ENCODE results near the gene PAIP2.
"Not testable (repeated sequence)": the region's sequence is repeated elsewhere in the genome, so short reads cannot be mapped to it uniquely, and the experiment has no call there.

PAIP2 gene

GRCh38 chr5:139315056-139315615, 26.5 kb upstream of the PAIP2 start:
- no peak for DNase-seq (ENCODE audit: low read depth)

- DNase-seq (ENCODE audit: low read depth), result no peak
Observed at GRCh38 chr5:139335811-139336210, 5.8 kb upstream of the PAIP2 start.

GRCh38 chr5:139340051-139340450, 1.6 kb upstream of the PAIP2 start:
- DNase-seq (ENCODE audit: low read depth), result no peak

- no peak for DNase-seq (ENCODE audit: low read depth)
Observed at GRCh38 chr5:139341187-139341688, 416 bp upstream of the PAIP2 start.

GRCh38 chr5:139342423-139342723, 719 bp downstream of the PAIP2 start:
- DNase-seq (ENCODE audit: low read depth), result no peak

- DNase-seq (ENCODE audit: low read depth), result no peak
Observed at GRCh38 chr5:139343476-139343875, 1.8 kb downstream of the PAIP2 start.

GRCh38 chr5:139344177-139344576, 2.5 kb downstream of the PAIP2 start:
- no peak for DNase-seq (ENCODE audit: low read depth)

GRCh38 chr5:139345442-139345841, 3.8 kb downstream of the PAIP2 start:
- DNase-seq (ENCODE audit: low read depth), result not testable (repeated sequence)

- DNase-seq (ENCODE audit: low read depth), result not testable (repeated sequence)
Observed at GRCh38 chr5:139347863-139348262, 6.2 kb downstream of the PAIP2 start.

- no peak for DNase-seq (ENCODE audit: low read depth)
Observed at GRCh38 chr5:139354186-139354585, 12.5 kb downstream of the PAIP2 start.

- not testable (repeated sequence) for DNase-seq (ENCODE audit: low read depth)
Observed at GRCh38 chr5:139355900-139356299, 14.2 kb downstream of the PAIP2 start.

- no peak for DNase-seq (ENCODE audit: low read depth)
Observed at GRCh38 chr5:139358064-139358463, 16.4 kb downstream of the PAIP2 start.

- no peak for DNase-seq (ENCODE audit: low read depth)
Observed at GRCh38 chr5:139360384-139360783, 18.7 kb downstream of the PAIP2 start.

- no peak for DNase-seq (ENCODE audit: low read depth)
Observed at GRCh38 chr5:139361835-139362429, 20.3 kb downstream of the PAIP2 start.

- no peak for DNase-seq (ENCODE audit: low read depth)
Observed at GRCh38 chr5:139363937-139364336, 22.3 kb downstream of the PAIP2 start.

- no peak for DNase-seq (ENCODE audit: low read depth)
Observed at GRCh38 chr5:139364466-139364865, 22.8 kb downstream of the PAIP2 start.

GRCh38 chr5:139368613-139369012, 27.0 kb downstream of the PAIP2 start:
- DNase-seq (ENCODE audit: low read depth), result no peak

- no peak for DNase-seq (ENCODE audit: low read depth)
Observed at GRCh38 chr5:139369181-139369580, 27.5 kb downstream of the PAIP2 start.

- DNase-seq (ENCODE audit: low read depth), result no peak
Observed at GRCh38 chr5:139371482-139372435, 30.1 kb downstream of the PAIP2 start.

GRCh38 chr5:139374909-139375308, 33.3 kb downstream of the PAIP2 start:
- DNase-seq (ENCODE audit: low read depth), result no peak

GRCh38 chr5:139376364-139376763, 34.7 kb downstream of the PAIP2 start:
- DNase-seq (ENCODE audit: low read depth), result no peak

- no peak for DNase-seq (ENCODE audit: low read depth)
Observed at GRCh38 chr5:139377226-139377625, 35.6 kb downstream of the PAIP2 start.

Data from HS-5 (cell line).